ENCODE measurements around the gene CTNNBL1.

Gene CTNNBL1

GRCh38 chr20:37882961-37883712 lies 189.3 kb downstream of the CTNNBL1 start:
- DNase-seq: peak; percentile 33 to 89 (median 84)

- no peak for DNase-seq
These were observed 191.2 kb downstream of the CTNNBL1 start for GRCh38 chr20:37885042-37885441.

- peak; percentile 24 to 55 (median 38) for DNase-seq
These were observed 192.0 kb downstream of the CTNNBL1 start for GRCh38 chr20:37885593-37886503.

GRCh38 chr20:37886851-37887297 lies 193.0 kb downstream of the CTNNBL1 start:
- no peak for DNase-seq

GRCh38 chr20:37888641-37889040 lies 194.8 kb downstream of the CTNNBL1 start:
- no peak for DNase-seq

GRCh38 chr20:37890108-37890507 lies 196.3 kb downstream of the CTNNBL1 start:
- DNase-seq: no peak

GRCh38 chr20:37890643-37891042 lies 196.8 kb downstream of the CTNNBL1 start:
- DNase-seq: peak; percentile 42 to 74 (median 53)

- DNase-seq: no peak
These were observed 198.2 kb downstream of the CTNNBL1 start for GRCh38 chr20:37892001-37892400.

GRCh38 chr20:37893566-37894241 lies 199.9 kb downstream of the CTNNBL1 start:
- no peak for DNase-seq

- DNase-seq: peak in 1 of 3 experiments; percentile 32
These were observed 200.6 kb downstream of the CTNNBL1 start for GRCh38 chr20:37894454-37894853.

- peak in 2 of 3 experiments; percentile 88 to 99 for DNase-seq
These were observed 201.3 kb downstream of the CTNNBL1 start for GRCh38 chr20:37895166-37895565.

GRCh38 chr20:37896932-37897548 lies 203.2 kb downstream of the CTNNBL1 start:
- peak in 1 of 3 experiments; percentile 13 for DNase-seq

GRCh38 chr20:37898233-37899104 lies 204.6 kb downstream of the CTNNBL1 start:
- no peak for DNase-seq

- DNase-seq: no peak
These were observed 205.5 kb downstream of the CTNNBL1 start for GRCh38 chr20:37899105-37900045.

GRCh38 chr20:37901240-37901639 lies 207.4 kb downstream of the CTNNBL1 start:
- no peak for DNase-seq

GRCh38 chr20:37901654-37902503 lies 208.0 kb downstream of the CTNNBL1 start:
- peak in 2 of 3 experiments; percentile 25 to 50 for DNase-seq

- DNase-seq: no peak
These were observed 208.9 kb downstream of the CTNNBL1 start, which contains the start of gene VSTM2L for GRCh38 chr20:37902504-37903313. Gene VSTM2L, plus strand, starts transcription at chr20:37903127. Its CDS starts 224 bp downstream, at chr20:37903351.

GRCh38 chr20:37903317-37904007 lies 209.6 kb downstream of the CTNNBL1 start:
- no peak for DNase-seq
